ENCODE measurements around the gene LTBP1. TPM values are rescaled to one million over a fixed set of nuclear protein-coding genes. Genes with fewer than 3 reads are reported as not detected.

The LTBP1 gene
- total and polyA plus RNA-seq, 5 donors from 2014 or later: 3.7 TPM; not detected in 4

- no peaks in the 10 kb centered on the region for H3K4me1 ChIP-seq (ENCODE audit: control insufficient read depth, insufficient read depth, low read length, poor library complexity, severe bottlenecking)
These were observed 299.7 kb downstream of the LTBP1 start for GRCh38 chr2:33246432-33246831.

GRCh38 chr2:33247365-33247764 lies 300.6 kb downstream of the LTBP1 start:
- Histone ChIP-seq H3K9me3 (ENCODE audit: control insufficient read depth in 2 of 2, low read length in 2 of 2) (no peaks in the 10 kb centered on the region), H3K27ac (ENCODE audit: insufficient read depth, low read length, poor library complexity, severe bottlenecking) (no peak overlapping the region), H3K4me1 (ENCODE audit: control insufficient read depth, insufficient read depth, low read length, poor library complexity, severe bottlenecking) (no peaks in the 10 kb centered on the region), H3K36me3 (ENCODE audit: control insufficient read depth, insufficient read depth, low read length) (no peaks in the 10 kb centered on the region), H3K4me3 (ENCODE audit: low read depth, low read length) (no peak overlapping the region), H3K27me3 (ENCODE audit: control insufficient read depth, insufficient read depth, low read length) (peaks cover 2% of the 10 kb centered on the region)
- H3K9me3 Mint-ChIP-seq: no peaks in the 10 kb centered on the region
- DNase-seq (no peak), ATAC-seq (ENCODE audit: low read depth in 2 of 2) (no peak)
- peaks cover 5% of the 10 kb centered on the region for H3K27me3 Mint-ChIP-seq
- H3K4me3 Mint-ChIP-seq: no peak overlapping the region
- H3K4me1 Mint-ChIP-seq: no peaks in the 10 kb centered on the region
- no peak overlapping the region for H3K27ac Mint-ChIP-seq
- no peaks in the 10 kb centered on the region for H3K36me3 Mint-ChIP-seq

More at GRCh38 chr2:33246432-33246831, 299.7 kb downstream of the LTBP1 start:
- no peaks in the 10 kb centered on the region for H3K27me3 Mint-ChIP-seq
- ATAC-seq (ENCODE audit: low read depth in 2 of 2) (no peak), DNase-seq (no peak)
- H3K9me3 Mint-ChIP-seq: no peaks in the 10 kb centered on the region
- no peak overlapping the region for H3K27ac Mint-ChIP-seq
- no peaks in the 10 kb centered on the region for H3K9me3 ChIP-seq (ENCODE audit: control insufficient read depth in 2 of 2, low read length in 2 of 2)
- H3K4me3 Mint-ChIP-seq: no peak overlapping the region
- H3K4me1 Mint-ChIP-seq: no peaks in the 10 kb centered on the region
- H3K36me3 ChIP-seq (ENCODE audit: control insufficient read depth, insufficient read depth, low read length): no peaks in the 10 kb centered on the region
- no peaks in the 10 kb centered on the region for H3K36me3 Mint-ChIP-seq
- no peak overlapping the region for H3K4me3 ChIP-seq (ENCODE audit: low read depth, low read length)
- no peak overlapping the region for H3K27ac ChIP-seq (ENCODE audit: insufficient read depth, low read length, poor library complexity, severe bottlenecking)
- H3K27me3 ChIP-seq (ENCODE audit: control insufficient read depth, insufficient read depth, low read length): peaks cover 2% of the 10 kb centered on the region

GRCh38 chr2:33250417-33251029 lies 303.8 kb downstream of the LTBP1 start:
- Histone ChIP-seq H3K27ac (ENCODE audit: insufficient read depth, low read length, poor library complexity, severe bottlenecking) (no peak overlapping the region), H3K36me3 (ENCODE audit: control insufficient read depth, insufficient read depth, low read length) (no peaks in the 10 kb centered on the region), H3K9me3 (ENCODE audit: control insufficient read depth in 2 of 2, low read length in 2 of 2) (no peaks in the 10 kb centered on the region), H3K27me3 (ENCODE audit: control insufficient read depth, insufficient read depth, low read length) (no peaks in the 10 kb centered on the region), H3K4me1 (ENCODE audit: control insufficient read depth, insufficient read depth, low read length, poor library complexity, severe bottlenecking) (no peaks in the 10 kb centered on the region), H3K4me3 (ENCODE audit: low read depth, low read length) (no peak overlapping the region)
- DNase-seq: no peak
- H3K36me3 Mint-ChIP-seq: no peaks in the 10 kb centered on the region
- H3K27me3 Mint-ChIP-seq: peaks cover 5% of the 10 kb centered on the region
- H3K4me1 Mint-ChIP-seq: no peaks in the 10 kb centered on the region
- no peaks in the 10 kb centered on the region for H3K9me3 Mint-ChIP-seq
- no peak overlapping the region for H3K4me3 Mint-ChIP-seq
- ATAC-seq (ENCODE audit: low read depth in 2 of 2): no peak
- H3K27ac Mint-ChIP-seq: no peak overlapping the region

- no peaks in the 10 kb centered on the region for H3K36me3 ChIP-seq (ENCODE audit: control insufficient read depth, insufficient read depth, low read length)
- Mint-ChIP-seq H3K27me3 (peaks cover 9% of the 10 kb centered on the region), H3K4me3 (no peak overlapping the region), H3K4me1 (no peaks in the 10 kb centered on the region), H3K36me3 (no peaks in the 10 kb centered on the region), H3K27ac (no peak overlapping the region), H3K9me3 (peaks cover 0 to 5% (median 0%) of the 10 kb centered on the region in 7 donors)
- ATAC-seq (ENCODE audit: low read depth in 2 of 2) (no peak), DNase-seq (no peak)
- H3K4me3 ChIP-seq (ENCODE audit: low read depth, low read length): no peak overlapping the region
- no peaks in the 10 kb centered on the region for H3K4me1 ChIP-seq (ENCODE audit: control insufficient read depth, insufficient read depth, low read length, poor library complexity, severe bottlenecking)
- H3K9me3 ChIP-seq (ENCODE audit: control insufficient read depth in 2 of 2, low read length in 2 of 2): no peaks in the 10 kb centered on the region
- H3K27me3 ChIP-seq (ENCODE audit: control insufficient read depth, insufficient read depth, low read length): no peaks in the 10 kb centered on the region
- H3K27ac ChIP-seq (ENCODE audit: insufficient read depth, low read length, poor library complexity, severe bottlenecking): no peak overlapping the region
These were observed 309.5 kb downstream of the LTBP1 start for GRCh38 chr2:33256162-33256755.

GRCh38 chr2:33258387-33258786 lies 311.6 kb downstream of the LTBP1 start:
- Histone ChIP-seq H3K36me3 (ENCODE audit: control insufficient read depth, insufficient read depth, low read length) (no peaks in the 10 kb centered on the region), H3K27me3 (ENCODE audit: control insufficient read depth, insufficient read depth, low read length) (no peaks in the 10 kb centered on the region), H3K9me3 (ENCODE audit: control insufficient read depth in 2 of 2, low read length in 2 of 2) (no peaks in the 10 kb centered on the region), H3K4me3 (ENCODE audit: low read depth, low read length) (no peak overlapping the region), H3K4me1 (ENCODE audit: control insufficient read depth, insufficient read depth, low read length, poor library complexity, severe bottlenecking) (no peaks in the 10 kb centered on the region), H3K27ac (ENCODE audit: insufficient read depth, low read length, poor library complexity, severe bottlenecking) (no peak overlapping the region)
- Mint-ChIP-seq H3K27ac (no peak overlapping the region), H3K4me1 (no peaks in the 10 kb centered on the region), H3K36me3 (no peaks in the 10 kb centered on the region), H3K9me3 (peaks cover 0 to 7% (median 0%) of the 10 kb centered on the region in 7 donors), H3K4me3 (no peak overlapping the region), H3K27me3 (peaks cover 6% of the 10 kb centered on the region)
- ATAC-seq (ENCODE audit: low read depth in 2 of 2): no peak
- DNase-seq: no peak

GRCh38 chr2:33262097-33262496 lies 315.3 kb downstream of the LTBP1 start:
- H3K4me1 Mint-ChIP-seq: no peaks in the 10 kb centered on the region
- no peak for DNase-seq
- Histone ChIP-seq H3K27me3 (ENCODE audit: control insufficient read depth, insufficient read depth, low read length) (no peaks in the 10 kb centered on the region), H3K4me3 (ENCODE audit: low read depth, low read length) (no peak overlapping the region), H3K27ac (ENCODE audit: insufficient read depth, low read length, poor library complexity, severe bottlenecking) (no peak overlapping the region), H3K9me3 (ENCODE audit: control insufficient read depth in 2 of 2, low read length in 2 of 2) (no peaks in the 10 kb centered on the region), H3K36me3 (ENCODE audit: control insufficient read depth, insufficient read depth, low read length) (no peaks in the 10 kb centered on the region), H3K4me1 (ENCODE audit: control insufficient read depth, insufficient read depth, low read length, poor library complexity, severe bottlenecking) (no peaks in the 10 kb centered on the region)
- H3K4me3 Mint-ChIP-seq: no peak overlapping the region
- no peaks in the 10 kb centered on the region for H3K36me3 Mint-ChIP-seq
- no peak for ATAC-seq (ENCODE audit: low read depth in 2 of 2)
- peaks cover 0 to 3% (median 0%) of the 10 kb centered on the region in 7 donors for H3K9me3 Mint-ChIP-seq
- H3K27ac Mint-ChIP-seq: no peak overlapping the region
- peaks cover 6% of the 10 kb centered on the region for H3K27me3 Mint-ChIP-seq

GRCh38 chr2:33264766-33265165 lies 318.0 kb downstream of the LTBP1 start:
- Mint-ChIP-seq H3K27ac (no peak overlapping the region), H3K4me3 (no peak overlapping the region), H3K36me3 (no peaks in the 10 kb centered on the region), H3K9me3 (peaks cover 0 to 3% (median 0%) of the 10 kb centered on the region in 7 donors), H3K27me3 (peaks cover 12% of the 10 kb centered on the region), H3K4me1 (no peaks in the 10 kb centered on the region)
- no peak overlapping the region for H3K4me3 ChIP-seq (ENCODE audit: low read depth, low read length)
- H3K4me1 ChIP-seq (ENCODE audit: control insufficient read depth, insufficient read depth, low read length, poor library complexity, severe bottlenecking): no peaks in the 10 kb centered on the region
- DNase-seq: no peak
- no peak overlapping the region for H3K27ac ChIP-seq (ENCODE audit: insufficient read depth, low read length, poor library complexity, severe bottlenecking)
- ATAC-seq (ENCODE audit: low read depth in 2 of 2): no peak
- H3K36me3 ChIP-seq (ENCODE audit: control insufficient read depth, insufficient read depth, low read length): no peaks in the 10 kb centered on the region
- H3K27me3 ChIP-seq (ENCODE audit: control insufficient read depth, insufficient read depth, low read length): no peaks in the 10 kb centered on the region
- H3K9me3 ChIP-seq (ENCODE audit: control insufficient read depth in 2 of 2, low read length in 2 of 2): no peaks in the 10 kb centered on the region
